Measurements from ENCODE around the gene PRRX2.

GRCh38 chr9:129653823-129654553, 11.5 kb upstream of the PRRX2 start:
- TF ChIP-seq CTCF (conservative IDR thresholded peaks at IDR 0.05) (no peak), ZFX (IDR thresholded peaks at IDR 0.05) (no peak)
